HepG2 (cell line): ENCODE data around the gene TP53BP2. TPM values are rescaled to one million over a fixed set of nuclear protein-coding genes. Genes with fewer than 3 reads are reported as not detected.

Experiments
- KDM6A ChIP-seq: IDR thresholded peaks from 2 replicates; pipeline ENCODE4 v1.6.1; 2016; ENCODE audit warnings: low read depth
- PAX8 ChIP-seq: sonication (generic); formaldehyde crosslinking; IDR thresholded peaks from 2 replicates; pipeline ENCODE4 v1.8.0; 2022; ENCODE audit warnings: mild to moderate bottlenecking, missing genetic modification reagents, borderline replicate concordance
- SKI ChIP-seq: fragments of 450-650 bp; IDR thresholded peaks from one replicate; pipeline ENCODE4 v1.6.1; 2018; ENCODE audit warnings: mild to moderate bottlenecking; ENCODE audit not compliant: partially characterized antibody
- ZNF329 ChIP-seq: sonication (generic); formaldehyde crosslinking; IDR thresholded peaks from 2 replicates; pipeline ENCODE4 v1.9.0; 2021; ENCODE audit warnings: low read depth, mild to moderate bottlenecking, missing genetic modification reagents
- ZNF674 ChIP-seq: sonication (generic); formaldehyde crosslinking; IDR thresholded peaks from 2 replicates; pipeline ENCODE4 v1.5.0; 2020; ENCODE audit warnings: low read depth, mild to moderate bottlenecking, missing genetic modification reagents
- ZNF749 ChIP-seq: sonication (generic); formaldehyde crosslinking; IDR thresholded peaks from 2 replicates; pipeline ENCODE4 v1.8.0; 2022; ENCODE audit warnings: mild to moderate bottlenecking, missing genetic modification reagents, moderate library complexity, borderline replicate concordance
- ZNF777 ChIP-seq: sonication (generic); formaldehyde crosslinking; IDR thresholded peaks from 2 replicates; pipeline ENCODE4 v1.4.0; 2020; ENCODE audit warnings: missing genetic modification reagents
- ZSCAN20 ChIP-seq: sonication (generic); formaldehyde crosslinking; IDR thresholded peaks from 2 replicates; pipeline ENCODE4 v1.4.0; 2020; ENCODE audit warnings: missing genetic modification reagents, mild to moderate bottlenecking, borderline replicate concordance
- polyA plus RNA-seq, 8 experiments: library from polyadenylated mRNA; depleted of rRNA in 3 of 8; stranded (reverse) in 7 of 8; unstranded in 1 of 8; fragments of >200 nt; fragmentation: Illumina TruSeq in 4 of 8; extraction: Trizol in 4 of 8; gene quantifications; 2 replicates each; pipeline versions ENCODE4 v1.2.1 to v1.2.3, GENCODE V29; 2011 to 2016; ENCODE audit warnings: low read depth in 4 of 8, missing spikeins in 1 of 8, mixed read lengths in 1 of 8; ENCODE audit not compliant: insufficient read depth in 1 of 8
- total RNA-seq, 5 experiments: library from RNA; depleted of rRNA; stranded (reverse); fragments of >200 nt; fragmentation: Illumina TruSeq; extraction: Trizol; gene quantifications; 2 replicates each; pipeline ENCODE4 v1.2.3, GENCODE V29; 2016; ENCODE audit warnings: low read depth in 1 of 5
- TF ChIP-seq, protein P1 (sequence below): sonication (generic); formaldehyde crosslinking; IDR thresholded peaks from 2 replicates; pipeline ENCODE4 v1.8.1; 2022; ENCODE audit warnings: low read depth, mild to moderate bottlenecking, missing genetic modification reagents
- TF ChIP-seq, protein P2 (sequence below): sonication (generic); formaldehyde crosslinking; IDR thresholded peaks from 2 replicates; pipeline ENCODE4 v1.5.0; 2020; ENCODE audit warnings: mild to moderate bottlenecking, missing genetic modification reagents
- TF ChIP-seq, protein P3 (sequence below): sonication (generic); formaldehyde crosslinking; IDR thresholded peaks from 2 replicates; pipeline ENCODE4 v1.5.1; 2020; ENCODE audit warnings: missing genetic modification reagents, mild to moderate bottlenecking, borderline replicate concordance
- TF ChIP-seq, protein P4 (sequence below): sonication (generic); formaldehyde crosslinking; conservative IDR thresholded peaks from 2 replicates; pipeline ENCODE4 v1.4.0; 2020; ENCODE audit warnings: missing genetic modification reagents
- TF ChIP-seq, protein P5 (sequence below): sonication (generic); formaldehyde crosslinking; IDR thresholded peaks from 2 replicates; pipeline ENCODE4 v1.4.0; 2020; ENCODE audit warnings: missing genetic modification reagents

TP53BP2 gene
- total and polyA plus RNA-seq, 2 of the 13 experiments (the other 11 are each of a cell fraction or from before 2014, with no cell fraction given) = 10.0 to 14.0 TPM

DNA sequence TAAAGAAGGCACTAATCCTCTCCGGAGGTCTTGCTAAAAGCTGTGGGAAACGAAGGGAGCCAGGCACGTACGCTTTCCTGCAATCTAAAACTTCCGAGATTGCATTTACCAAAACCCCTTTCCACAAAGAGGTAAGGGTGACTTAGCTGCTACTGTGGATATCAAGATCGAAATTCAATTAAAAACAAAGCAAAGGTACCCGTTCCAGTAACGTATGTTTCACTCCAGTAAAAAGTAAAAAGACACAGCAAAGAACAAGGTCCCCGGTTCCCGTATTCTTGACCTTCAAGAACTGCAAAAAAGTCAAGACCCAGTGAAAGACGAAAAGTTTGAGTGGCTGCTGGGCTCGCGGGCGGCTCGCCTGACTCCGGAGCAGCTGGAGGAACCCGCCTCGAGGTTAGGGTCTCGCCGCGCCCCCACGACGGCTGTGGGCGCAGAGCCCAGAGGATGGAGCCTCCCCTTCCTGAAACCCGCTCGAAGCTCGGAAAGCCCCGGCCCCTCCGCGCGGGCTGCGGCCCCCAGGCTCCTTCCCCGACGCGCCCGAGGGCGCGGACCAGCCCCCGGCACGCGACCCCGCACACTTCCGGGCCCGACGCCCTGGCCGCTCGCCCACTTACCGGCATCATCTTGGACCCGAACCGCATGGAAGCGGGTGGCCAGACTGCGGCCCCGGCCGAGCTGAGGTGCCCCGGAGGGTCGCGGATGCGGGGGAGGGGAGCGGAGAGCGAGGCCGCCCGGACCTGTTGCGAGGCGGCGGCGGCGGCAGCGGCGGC, 524 bp downstream of the TP53BP2 start (continued):
- TF ChIP-seq, protein P1, sequence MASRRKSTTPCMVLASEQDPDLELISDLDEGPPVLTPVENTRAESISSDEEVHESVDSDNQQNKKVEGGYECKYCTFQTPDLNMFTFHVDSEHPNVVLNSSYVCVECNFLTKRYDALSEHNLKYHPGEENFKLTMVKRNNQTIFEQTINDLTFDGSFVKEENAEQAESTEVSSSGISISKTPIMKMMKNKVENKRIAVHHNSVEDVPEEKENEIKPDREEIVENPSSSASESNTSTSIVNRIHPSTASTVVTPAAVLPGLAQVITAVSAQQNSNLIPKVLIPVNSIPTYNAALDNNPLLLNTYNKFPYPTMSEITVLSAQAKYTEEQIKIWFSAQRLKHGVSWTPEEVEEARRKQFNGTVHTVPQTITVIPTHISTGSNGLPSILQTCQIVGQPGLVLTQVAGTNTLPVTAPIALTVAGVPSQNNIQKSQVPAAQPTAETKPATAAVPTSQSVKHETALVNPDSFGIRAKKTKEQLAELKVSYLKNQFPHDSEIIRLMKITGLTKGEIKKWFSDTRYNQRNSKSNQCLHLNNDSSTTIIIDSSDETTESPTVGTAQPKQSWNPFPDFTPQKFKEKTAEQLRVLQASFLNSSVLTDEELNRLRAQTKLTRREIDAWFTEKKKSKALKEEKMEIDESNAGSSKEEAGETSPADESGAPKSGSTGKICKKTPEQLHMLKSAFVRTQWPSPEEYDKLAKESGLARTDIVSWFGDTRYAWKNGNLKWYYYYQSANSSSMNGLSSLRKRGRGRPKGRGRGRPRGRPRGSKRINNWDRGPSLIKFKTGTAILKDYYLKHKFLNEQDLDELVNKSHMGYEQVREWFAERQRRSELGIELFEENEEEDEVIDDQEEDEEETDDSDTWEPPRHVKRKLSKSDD (CRISPR knock-in tag) = no peak
- TF ChIP-seq, protein P2, sequence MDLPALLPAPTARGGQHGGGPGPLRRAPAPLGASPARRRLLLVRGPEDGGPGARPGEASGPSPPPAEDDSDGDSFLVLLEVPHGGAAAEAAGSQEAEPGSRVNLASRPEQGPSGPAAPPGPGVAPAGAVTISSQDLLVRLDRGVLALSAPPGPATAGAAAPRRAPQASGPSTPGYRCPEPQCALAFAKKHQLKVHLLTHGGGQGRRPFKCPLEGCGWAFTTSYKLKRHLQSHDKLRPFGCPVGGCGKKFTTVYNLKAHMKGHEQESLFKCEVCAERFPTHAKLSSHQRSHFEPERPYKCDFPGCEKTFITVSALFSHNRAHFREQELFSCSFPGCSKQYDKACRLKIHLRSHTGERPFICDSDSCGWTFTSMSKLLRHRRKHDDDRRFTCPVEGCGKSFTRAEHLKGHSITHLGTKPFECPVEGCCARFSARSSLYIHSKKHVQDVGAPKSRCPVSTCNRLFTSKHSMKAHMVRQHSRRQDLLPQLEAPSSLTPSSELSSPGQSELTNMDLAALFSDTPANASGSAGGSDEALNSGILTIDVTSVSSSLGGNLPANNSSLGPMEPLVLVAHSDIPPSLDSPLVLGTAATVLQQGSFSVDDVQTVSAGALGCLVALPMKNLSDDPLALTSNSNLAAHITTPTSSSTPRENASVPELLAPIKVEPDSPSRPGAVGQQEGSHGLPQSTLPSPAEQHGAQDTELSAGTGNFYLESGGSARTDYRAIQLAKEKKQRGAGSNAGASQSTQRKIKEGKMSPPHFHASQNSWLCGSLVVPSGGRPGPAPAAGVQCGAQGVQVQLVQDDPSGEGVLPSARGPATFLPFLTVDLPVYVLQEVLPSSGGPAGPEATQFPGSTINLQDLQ (CRISPR knock-in tag) = peak; percentile 55; the same call in 1 of the 2 replicates
- TF ChIP-seq, protein P3, sequence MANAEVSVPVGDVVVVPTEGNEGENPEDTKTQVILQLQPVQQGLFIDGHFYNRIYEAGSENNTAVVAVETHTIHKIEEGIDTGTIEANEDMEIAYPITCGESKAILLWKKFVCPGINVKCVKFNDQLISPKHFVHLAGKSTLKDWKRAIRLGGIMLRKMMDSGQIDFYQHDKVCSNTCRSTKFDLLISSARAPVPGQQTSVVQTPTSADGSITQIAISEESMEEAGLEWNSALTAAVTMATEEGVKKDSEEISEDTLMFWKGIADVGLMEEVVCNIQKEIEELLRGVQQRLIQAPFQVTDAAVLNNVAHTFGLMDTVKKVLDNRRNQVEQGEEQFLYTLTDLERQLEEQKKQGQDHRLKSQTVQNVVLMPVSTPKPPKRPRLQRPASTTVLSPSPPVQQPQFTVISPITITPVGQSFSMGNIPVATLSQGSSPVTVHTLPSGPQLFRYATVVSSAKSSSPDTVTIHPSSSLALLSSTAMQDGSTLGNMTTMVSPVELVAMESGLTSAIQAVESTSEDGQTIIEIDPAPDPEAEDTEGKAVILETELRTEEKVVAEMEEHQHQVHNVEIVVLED (CRISPR knock-in tag) = 0 out of 2 replicates have a peak, but pooled peaks have one; percentile 6
- TF ChIP-seq, protein P4, sequence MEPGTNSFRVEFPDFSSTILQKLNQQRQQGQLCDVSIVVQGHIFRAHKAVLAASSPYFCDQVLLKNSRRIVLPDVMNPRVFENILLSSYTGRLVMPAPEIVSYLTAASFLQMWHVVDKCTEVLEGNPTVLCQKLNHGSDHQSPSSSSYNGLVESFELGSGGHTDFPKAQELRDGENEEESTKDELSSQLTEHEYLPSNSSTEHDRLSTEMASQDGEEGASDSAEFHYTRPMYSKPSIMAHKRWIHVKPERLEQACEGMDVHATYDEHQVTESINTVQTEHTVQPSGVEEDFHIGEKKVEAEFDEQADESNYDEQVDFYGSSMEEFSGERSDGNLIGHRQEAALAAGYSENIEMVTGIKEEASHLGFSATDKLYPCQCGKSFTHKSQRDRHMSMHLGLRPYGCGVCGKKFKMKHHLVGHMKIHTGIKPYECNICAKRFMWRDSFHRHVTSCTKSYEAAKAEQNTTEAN (CRISPR knock-in tag) = 0 out of 2 replicates have a peak, but pooled peaks have one; percentile 29
- TF ChIP-seq, protein P5, sequence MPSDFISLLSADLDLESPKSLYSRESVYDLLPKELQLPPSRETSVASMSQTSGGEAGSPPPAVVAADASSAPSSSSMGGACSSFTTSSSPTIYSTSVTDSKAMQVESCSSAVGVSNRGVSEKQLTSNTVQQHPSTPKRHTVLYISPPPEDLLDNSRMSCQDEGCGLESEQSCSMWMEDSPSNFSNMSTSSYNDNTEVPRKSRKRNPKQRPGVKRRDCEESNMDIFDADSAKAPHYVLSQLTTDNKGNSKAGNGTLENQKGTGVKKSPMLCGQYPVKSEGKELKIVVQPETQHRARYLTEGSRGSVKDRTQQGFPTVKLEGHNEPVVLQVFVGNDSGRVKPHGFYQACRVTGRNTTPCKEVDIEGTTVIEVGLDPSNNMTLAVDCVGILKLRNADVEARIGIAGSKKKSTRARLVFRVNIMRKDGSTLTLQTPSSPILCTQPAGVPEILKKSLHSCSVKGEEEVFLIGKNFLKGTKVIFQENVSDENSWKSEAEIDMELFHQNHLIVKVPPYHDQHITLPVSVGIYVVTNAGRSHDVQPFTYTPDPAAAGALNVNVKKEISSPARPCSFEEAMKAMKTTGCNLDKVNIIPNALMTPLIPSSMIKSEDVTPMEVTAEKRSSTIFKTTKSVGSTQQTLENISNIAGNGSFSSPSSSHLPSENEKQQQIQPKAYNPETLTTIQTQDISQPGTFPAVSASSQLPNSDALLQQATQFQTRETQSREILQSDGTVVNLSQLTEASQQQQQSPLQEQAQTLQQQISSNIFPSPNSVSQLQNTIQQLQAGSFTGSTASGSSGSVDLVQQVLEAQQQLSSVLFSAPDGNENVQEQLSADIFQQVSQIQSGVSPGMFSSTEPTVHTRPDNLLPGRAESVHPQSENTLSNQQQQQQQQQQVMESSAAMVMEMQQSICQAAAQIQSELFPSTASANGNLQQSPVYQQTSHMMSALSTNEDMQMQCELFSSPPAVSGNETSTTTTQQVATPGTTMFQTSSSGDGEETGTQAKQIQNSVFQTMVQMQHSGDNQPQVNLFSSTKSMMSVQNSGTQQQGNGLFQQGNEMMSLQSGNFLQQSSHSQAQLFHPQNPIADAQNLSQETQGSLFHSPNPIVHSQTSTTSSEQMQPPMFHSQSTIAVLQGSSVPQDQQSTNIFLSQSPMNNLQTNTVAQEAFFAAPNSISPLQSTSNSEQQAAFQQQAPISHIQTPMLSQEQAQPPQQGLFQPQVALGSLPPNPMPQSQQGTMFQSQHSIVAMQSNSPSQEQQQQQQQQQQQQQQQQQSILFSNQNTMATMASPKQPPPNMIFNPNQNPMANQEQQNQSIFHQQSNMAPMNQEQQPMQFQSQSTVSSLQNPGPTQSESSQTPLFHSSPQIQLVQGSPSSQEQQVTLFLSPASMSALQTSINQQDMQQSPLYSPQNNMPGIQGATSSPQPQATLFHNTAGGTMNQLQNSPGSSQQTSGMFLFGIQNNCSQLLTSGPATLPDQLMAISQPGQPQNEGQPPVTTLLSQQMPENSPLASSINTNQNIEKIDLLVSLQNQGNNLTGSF (CRISPR knock-in tag) = peak; percentile 60; the same call in 1 of the 2 replicates
- peak; percentile 100 for TF ChIP-seq ZNF777
- TF ChIP-seq ZSCAN20 (CRISPR knock-in tag) = peak; percentile 61; the same call in 1 of the 2 replicates
- TF ChIP-seq ZNF329 (CRISPR knock-in tag) = peak; percentile 96
- TF ChIP-seq SKI = peak; percentile 25
- 0 out of 2 replicates have a peak, but pooled peaks have one; percentile 2 for TF ChIP-seq ZNF674 (CRISPR knock-in tag)
- no peak for TF ChIP-seq KDM6A (CRISPR knock-in tag)
- peak; percentile 16; the same call in 1 of the 2 replicates for TF ChIP-seq PAX8 (CRISPR knock-in tag)
- 0 out of 2 replicates have a peak, but pooled peaks have one; percentile 33 for TF ChIP-seq ZNF749 (CRISPR knock-in tag)
